Measurements from ENCODE around the gene ID4.

Gene ID4, protein sequence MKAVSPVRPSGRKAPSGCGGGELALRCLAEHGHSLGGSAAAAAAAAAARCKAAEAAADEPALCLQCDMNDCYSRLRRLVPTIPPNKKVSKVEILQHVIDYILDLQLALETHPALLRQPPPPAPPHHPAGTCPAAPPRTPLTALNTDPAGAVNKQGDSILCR

DNA sequence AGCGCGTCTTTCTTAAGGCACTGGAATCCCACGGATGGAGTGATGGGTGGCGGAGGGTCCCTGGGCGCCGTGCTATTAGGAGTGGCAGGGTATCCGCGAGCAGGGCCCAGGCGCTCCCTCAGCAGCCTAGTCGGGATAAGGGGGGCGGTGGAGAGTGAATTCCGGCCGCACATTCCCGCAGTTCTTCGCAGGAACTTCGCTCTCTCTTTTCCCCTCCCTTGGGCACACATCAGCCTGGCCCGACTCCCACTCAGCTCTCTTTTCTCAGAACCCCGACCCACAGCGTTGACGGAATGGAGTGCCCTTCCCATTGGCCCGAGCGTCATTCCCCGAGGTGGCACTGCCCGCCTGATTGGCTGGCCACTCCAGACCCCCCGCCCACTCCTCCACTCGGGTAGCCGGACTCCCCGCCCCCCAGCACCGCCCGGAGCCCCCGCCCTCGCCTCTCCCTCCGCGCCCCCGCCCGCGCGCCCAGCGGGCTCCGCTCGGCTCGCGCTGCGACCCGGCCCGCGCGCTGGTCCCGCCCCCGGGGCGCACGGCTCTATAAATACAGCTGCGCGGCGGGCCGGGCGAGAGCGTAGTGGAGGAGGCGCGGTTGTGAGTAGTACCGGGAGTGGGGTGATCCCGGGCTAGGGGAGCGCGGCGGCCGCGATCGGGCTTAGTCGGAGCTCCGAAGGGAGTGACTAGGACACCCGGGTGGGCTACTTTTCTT, at the start of gene ID4:
ID4 (plus strand) TSS at position 572 of the 712 bp plus-strand sequence. CDS start 385 bp downstream, outside the sequence.
- DNase-seq (ENCODE audit: low spot score), result no peak

DNA sequence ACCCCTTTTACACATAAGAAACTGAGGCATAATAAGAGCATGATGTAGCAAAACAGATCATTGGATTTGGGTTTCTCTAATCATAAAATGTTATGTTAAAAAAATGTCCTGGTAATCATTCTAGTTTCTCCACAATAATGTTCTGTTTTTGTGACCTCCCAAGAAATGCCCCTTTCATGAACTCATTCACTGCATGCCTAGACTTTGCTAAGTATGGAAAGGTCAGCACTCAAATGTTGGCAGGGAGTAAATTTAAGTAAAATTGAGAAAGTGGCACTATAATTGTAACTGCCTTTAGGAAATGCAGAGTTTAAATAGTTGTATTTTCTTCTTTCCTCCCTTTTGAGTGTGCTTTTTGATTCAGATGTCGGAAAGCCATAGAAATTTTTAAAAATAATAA, 48.5 kb upstream of the ID4 start:
- DNase-seq (ENCODE audit: low spot score), result no peak

DNA sequence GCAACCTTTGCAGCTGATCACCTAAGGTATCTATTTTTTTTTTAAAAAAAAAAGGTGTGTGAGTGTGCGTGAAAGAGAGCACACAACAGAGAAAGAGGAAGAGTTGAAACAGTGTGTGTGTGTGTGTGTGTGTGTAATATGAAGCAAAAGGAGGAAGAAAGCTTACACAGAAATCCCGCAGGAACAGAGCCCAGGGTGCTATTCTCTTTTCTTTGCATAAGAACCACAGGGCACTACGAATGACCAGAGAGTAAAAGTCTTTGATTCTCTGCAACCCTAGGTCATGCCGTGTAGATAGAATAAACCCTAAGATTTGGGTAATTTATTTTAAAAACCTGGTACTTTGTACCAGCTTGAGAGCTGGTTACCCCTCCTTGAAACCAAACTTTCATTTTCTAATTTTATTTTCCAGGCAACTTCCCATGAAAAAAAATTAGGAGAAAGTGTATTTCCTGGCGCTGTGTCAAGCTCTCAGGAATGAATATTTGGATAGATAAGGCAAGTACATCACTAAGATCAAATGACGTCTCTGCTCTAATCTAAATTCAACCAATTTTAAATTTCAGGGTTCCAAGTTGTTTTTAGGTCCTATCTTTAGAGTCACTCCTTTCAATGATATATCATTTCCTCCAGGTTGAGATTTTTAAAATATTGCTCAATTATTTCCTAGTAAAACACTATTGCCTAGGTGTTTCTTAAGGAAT, 47.9 kb upstream of the ID4 start:
- no peak for DNase-seq (ENCODE audit: low spot score)

DNA sequence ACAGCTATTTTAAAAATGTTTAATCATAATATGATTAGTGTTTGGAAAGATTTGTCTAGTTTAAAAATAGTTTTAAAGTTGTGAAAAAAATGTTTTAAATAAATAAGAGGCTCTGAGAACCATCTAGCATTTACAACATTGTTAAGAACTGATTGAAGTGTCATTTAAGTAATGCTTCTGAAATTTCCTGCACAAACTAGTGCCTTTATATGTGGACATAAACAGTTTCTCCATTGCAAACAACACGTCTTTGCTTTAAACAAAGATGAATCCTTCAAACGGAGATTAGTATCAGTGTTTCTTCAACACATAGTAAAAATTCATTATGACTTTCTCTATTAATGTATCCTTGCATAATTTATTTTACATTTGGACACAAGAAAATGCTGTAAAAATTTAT, 45.9 kb upstream of the ID4 start:
- no peak for DNase-seq (ENCODE audit: low spot score)

DNA sequence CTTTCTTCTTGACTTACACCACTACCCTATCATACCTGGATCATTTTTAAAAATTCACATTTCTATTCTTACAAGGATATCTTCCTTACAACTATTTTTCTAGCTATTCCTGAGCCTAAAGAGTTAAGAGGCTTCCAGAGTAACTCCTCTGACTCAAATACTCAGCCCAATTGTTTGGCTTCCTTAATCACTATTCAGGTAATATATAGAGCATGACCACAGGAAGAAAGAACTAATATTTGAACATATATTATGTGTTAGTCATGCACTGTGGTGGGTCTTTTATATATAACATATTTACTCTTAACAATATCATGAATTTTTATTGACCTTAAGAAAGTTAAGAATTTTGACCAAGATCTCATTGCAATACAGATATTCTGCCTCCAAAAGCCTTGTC, 42.0 kb upstream of the ID4 start:
- DNase-seq (ENCODE audit: low spot score), result no peak

DNA sequence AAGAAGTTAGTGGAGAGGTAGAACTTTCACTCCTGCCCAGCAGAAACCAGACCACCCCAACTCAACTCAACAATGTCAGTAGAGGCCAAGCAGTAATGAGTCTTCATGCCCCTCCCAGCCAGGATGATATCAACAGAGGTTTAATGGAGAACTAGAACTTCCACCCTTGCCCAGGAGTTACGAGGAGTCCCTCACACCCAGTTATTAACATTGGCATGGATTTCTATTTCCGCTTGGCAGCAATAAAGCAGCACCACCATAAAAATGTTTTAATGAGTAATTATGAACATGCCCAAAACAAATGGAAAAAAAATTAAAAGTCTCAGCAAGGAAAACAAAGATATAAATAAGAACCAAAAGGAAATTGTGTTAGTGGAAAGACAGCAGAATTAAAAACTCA, 40.7 kb upstream of the ID4 start:
- DNase-seq (ENCODE audit: low spot score), result peak; percentile 2

DNA sequence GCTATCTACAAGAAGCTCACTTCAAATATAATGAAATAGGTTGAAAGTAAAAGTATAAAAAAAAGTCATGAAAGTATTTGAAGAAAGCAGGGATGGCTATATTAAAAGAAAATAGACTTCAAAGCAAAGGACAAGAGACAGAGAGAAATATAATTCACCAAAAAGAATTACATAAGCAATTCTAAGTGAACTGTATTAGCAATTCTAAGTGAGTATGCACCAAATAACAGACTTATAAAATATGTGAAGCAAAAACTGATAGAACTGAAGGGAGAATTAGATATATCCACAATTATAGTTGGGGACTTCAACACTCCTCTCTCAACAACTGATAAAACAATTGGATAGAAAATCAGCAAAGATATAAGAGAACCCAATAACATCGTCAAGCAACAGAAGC, 38.8 kb upstream of the ID4 start:
- no peak for DNase-seq (ENCODE audit: low spot score)

DNA sequence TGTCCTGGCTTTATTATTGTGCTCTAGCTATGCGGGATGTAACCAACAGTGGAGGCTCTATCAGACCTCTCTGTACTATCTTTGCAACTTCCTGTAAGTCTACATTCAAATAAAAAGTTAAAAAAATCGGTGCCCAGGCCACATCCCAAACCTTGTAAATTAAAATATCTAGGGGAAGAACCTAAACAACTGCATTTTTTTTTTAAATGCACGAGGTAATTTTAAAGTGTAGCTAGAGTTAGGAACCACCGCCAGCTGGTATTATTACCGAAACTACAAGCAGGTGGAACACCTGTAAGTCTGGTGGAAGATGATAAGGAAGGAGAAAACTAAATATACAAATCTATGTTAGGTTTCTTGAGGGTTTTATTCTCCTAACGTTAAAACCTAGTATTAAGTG, 34.5 kb upstream of the ID4 start:
- no peak for DNase-seq (ENCODE audit: low spot score)

DNA sequence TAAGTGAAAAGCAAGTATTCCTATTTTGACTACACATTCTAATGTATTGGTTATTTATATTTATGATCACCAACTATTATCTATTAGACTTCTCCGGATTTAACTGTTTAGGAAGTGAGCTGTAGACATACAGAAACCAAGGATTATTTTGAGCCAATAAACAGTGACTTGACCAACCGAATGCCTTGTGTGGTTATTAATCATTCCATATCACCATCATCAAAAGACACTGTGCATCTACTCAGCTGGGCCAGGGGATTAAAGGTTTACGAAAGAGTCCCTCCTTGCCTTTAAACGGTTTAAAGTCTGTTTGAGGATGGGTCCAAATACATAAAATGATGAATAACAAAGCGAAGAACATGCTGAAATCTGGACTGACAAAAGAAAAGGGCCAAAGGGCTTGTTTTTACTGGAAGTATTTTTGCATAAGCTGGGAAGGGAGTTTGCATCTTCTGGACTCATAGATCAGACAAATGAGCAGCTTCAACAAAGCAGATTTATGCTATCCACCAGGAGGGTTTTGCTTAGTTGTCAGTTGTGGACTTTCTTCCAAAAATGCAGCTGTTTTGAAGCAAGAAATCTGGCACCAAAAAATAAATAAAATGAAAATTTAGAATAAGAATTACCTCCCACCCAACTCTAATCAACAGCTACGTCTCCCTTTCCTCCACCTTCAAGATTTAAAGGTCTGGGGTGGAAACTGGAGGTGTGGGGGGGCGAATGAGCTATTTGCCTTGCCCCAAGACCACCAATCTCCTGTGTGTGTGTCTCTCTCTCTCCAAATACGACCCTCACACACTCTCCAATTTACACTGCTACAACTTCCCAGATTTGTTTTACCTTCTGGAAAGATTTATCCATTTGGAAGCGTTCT, 33.6 kb upstream of the ID4 start:
- no peak for DNase-seq (ENCODE audit: low spot score)

DNA sequence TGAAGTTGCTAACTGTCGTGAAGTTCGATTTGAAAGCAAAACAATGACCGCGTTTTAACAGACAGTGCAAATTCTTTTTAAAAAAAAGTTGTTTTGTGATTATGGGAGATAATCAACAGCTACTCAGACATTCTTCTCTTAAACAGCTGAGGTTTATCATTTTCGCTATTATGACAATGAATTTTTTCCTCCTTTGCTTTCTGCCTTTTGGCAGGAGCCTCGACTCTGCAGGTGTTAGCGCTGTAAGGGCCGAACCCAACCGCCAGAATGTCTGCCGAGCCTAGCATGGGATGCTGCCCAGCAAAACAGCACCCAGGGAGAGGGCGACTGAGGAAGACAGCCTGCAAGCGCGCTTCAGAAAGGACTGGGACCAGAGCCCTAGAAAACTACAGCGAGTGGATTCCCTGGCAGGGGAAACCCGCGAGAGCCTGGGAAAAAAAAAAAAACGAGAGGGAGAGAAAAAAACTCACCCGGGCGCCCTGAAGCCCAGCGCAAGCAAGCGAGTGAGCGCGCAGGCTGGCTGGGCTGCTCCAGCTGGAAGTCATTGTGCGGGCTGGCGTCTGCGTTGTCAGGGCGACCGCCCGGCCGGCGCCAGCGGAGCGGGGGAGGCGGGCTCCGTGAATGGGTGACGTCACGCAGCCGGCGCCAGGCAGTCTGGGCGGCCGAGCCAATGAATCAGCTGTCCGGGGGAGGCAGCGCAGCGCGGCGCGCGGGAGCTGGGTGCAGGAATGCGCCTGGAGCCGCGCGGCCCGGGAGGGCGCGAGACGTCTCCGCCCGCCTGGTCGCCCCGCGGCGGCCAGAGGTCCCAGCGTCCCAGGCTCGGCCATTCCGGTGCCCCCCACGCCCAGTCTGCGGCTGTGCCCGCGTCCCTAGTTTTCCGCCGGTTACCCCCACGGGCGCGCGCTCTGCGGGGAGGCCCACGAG, 32.7 kb upstream of the ID4 start:
- DNase-seq (ENCODE audit: low spot score), result peak; percentile 94

DNA sequence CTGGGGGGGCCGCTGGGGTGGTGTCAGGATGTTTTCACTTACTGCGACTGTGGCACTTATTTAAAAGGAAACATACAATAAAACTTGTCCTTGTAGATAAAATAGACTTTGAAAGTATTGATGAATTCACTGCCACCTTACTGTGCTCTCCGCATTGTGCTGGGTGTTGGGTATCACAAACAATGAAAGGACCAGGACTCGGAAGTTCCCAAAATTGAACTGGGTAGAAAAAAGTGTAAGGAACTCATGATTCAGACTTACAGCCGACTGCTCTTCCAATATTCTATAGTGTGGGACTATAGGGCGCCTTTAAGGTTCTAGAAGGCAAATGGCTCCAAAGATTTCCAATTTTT, 32.1 kb upstream of the ID4 start:
- DNase-seq (ENCODE audit: low spot score), result no peak

DNA sequence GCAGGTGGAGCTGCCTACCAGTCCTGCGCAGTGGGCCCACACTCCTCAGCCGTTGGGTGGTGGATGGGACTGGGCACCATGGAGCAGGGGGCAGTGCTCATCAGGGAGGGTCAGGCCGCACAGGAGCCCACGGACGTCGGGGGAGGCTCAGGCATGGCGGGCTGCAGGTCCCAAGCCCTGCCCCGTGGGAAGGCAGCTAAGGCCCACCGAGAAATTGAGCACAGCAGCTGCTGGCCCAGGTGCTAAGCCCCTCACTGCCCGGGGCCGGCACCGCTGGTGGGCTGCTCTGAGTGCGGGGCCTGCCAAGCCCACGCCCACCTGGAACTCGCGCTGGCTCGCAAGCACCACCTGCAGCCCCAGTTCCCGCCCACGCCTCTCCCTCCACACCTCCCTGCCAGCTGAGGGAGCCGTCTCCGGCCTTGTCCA, 30.2 kb upstream of the ID4 start:
- no peak for DNase-seq (ENCODE audit: low spot score)

DNA sequence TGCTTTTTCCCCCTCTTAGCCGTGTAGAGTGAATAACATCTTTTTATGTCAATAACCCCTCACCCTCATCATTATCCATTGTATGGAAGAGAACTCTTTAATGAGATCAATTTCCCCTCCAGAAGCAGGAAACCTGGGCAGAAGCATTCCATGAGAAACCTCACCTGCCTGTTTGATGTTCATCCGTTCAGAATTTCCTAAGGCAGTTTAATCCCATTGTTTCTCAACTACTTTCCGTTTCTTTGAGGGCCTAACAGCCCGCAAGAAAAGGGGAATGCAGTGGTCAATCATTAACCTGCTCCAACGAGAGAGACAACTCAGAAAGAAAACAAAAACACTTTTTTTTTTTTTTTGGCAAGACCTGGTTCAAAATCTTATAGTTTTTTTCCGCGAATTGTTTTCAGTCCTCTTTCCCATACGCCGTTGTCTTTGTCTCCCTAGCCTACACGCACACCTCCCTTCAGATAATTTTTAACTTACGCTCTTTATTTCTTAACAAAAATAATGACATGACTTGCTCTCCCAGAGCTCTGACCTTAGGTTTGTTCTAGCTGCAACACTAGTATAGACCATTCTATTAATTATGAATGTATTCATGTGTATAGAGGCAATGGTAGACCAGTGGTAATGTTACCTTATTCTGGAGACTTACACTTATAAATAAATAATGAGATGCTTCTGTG, 25.6 kb upstream of the ID4 start:
- DNase-seq (ENCODE audit: low spot score), result peak; percentile 60

DNA sequence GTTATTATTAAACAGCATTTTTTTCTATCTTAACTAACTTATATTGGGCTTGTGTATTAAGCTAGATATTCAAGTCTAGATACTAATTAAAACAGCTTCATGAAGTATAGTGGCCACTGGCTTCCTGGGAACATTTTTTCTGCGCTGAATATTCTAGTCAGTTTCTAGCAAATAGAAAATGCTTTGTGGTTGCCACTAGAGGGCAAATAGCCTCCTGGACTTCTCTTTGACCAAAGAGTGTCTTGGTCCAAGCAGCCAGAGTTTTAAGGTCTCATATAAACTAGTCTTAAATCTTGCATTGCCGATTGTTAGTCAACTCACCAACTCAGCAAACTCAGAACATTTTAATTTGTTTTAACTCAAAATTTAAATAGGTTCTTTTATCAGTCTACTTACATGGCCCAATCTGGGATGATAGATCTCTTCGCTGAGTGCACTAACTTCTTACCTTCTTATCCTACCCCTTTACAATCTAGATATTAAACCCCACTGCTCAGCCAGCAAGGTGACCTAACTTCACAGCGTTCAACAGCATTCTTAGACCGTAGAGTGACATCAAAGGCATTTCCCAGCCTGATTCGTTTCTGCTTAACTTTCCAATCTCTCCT, 24.6 kb upstream of the ID4 start:
- peak; percentile 26 for DNase-seq (ENCODE audit: low spot score)

DNA sequence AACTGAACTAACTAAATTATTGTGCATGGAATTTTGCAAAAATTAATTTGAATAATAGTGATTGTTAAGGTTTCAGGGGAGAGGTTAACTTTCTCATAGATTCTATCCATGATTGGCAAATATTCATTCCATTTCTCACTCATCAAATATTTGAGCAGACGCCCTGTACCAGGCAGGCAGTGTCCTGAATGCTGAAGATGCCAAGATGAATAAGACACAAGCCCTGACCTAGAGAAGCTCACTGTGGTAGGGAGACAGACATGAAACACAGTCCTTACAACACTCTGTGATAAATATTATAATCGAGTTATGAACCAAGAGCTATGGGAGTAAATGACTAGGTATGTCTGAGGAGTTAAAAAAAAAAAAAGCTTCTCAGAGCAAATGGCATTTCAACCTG, 18.4 kb upstream of the ID4 start:
- DNase-seq (ENCODE audit: low spot score), result no peak

DNA sequence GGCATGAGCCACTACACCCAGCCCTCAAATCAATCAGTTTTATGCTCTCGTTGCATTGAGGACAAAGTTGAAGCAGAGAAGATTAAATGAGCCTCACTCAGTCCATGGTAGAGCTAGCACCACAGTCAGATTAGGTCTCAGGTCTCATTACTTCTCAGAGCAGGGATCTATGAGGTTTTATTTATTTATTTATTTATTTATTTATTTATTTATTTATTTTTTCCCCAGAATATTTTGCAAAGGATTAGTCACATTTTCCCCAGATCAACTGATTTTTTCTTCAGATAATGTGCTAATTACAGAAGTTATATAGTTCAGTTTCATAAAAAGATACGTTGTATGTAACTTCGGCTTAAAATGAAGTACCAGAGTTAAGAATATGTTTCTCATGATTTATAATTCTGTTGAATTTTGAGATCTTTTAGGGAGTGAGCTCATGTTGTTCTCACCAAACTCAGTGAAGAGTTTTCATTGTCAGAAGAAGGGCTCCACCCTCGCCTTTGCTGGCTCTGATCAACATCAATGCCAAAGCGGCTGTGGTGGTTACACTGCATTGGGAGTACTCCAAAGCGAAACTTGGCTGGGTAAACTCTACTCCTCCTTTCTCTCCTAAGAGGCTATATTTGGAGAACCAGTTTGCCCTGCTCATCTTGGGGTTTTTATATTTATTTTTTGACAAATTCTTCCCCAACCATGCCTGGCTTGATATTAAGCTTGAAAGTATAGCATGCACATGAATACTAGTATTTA, 12.9 kb upstream of the ID4 start:
- no peak for DNase-seq (ENCODE audit: low spot score)

DNA sequence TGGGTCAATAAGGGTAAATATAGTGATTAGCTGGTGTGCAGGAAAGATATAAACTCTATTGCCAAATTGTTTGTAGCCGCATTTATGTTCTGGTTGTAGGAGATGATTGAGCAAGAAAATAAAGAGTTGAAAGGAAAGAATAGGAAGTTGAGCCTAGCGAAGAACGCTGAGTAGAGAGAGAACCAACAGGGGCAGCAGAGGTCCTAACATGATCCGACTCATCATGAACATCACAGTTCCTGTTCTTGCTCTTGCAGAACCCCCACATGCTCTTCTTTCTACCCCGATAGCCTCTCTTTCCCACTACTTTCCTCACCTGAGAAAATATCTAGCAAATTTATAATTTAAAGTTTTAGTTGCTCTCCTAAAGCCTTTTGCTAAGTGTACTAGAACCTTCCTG, 9.9 kb upstream of the ID4 start:
- DNase-seq (ENCODE audit: low spot score), result no peak

DNA sequence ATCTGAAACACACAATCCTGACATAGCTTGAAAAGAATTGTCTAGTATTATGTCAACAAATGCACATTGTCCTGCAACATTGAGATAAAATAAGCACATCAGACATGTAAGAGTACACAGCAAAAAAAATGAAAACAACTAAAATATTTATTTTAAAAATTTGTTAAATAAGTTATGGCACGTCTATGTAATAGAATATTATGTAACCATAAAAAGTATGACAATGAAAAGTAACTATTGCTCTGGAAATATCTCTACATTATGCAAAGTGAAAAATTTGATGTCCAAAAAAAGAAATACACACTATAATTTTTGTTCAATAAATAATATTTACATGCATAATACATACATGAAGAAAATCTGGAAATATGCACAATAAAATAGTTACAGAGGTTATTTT, 9.3 kb upstream of the ID4 start:
- no peak for DNase-seq (ENCODE audit: low spot score)

DNA sequence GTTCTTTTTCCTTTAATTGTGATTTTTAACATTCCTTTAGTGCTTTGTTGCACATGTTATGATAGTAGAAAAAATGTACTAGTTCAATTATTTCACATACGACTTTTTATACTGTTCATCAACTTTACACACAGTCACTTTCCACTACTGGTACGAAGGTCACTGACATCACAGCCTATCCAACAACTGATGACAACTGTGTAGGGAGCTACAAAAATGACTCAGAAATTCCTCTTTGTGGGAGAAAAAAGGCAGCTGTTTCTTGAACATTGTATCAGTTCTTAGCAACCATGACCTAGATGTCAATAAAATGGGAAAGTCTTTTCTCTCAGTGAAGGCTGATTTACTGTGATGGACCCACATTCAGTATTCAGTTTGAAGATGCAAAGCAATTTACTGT, 7.0 kb upstream of the ID4 start:
- DNase-seq (ENCODE audit: low spot score), result no peak

DNA sequence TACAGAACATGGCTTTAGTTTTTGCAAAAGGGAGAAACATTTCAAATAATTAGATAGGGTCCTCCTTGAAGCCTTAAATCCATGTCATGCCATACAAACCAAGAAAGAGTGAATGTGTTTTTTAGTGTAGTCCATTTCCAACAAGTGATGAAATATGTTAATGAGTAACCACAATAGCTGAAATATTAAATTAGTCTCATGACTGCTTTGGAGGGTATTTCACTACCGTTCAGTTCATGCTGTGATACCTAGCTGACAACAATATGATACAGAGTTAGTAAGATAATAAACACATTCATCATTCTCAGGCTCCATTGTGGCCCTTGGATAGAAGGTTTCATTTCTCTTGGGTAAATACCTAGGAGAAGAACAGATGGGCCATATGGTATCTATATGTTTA, 5.8 kb upstream of the ID4 start:
- no peak for DNase-seq (ENCODE audit: low spot score)
